H1 (cell line): ENCODE data around the gene PCSK4. TPM values are rescaled to one million over a fixed set of nuclear protein-coding genes. Genes with fewer than 3 reads are reported as not detected.

Source experiments
- BRCA1 ChIP-seq: IDR thresholded peaks from 2 replicates; pipeline ENCODE4 v1.6.1; 2012; ENCODE audit warnings: low read depth, low read length, improper control_type of control experiment
- EZH2 ChIP-seq: fragments of 200-600 bp; sonication (generic); IDR thresholded peaks from 2 replicates; pipeline ENCODE4 v1.7.1; 2012; ENCODE audit warnings: low read depth, mild to moderate bottlenecking, moderate library complexity, low read length, inconsistent platforms; ENCODE audit not compliant: severe bottlenecking
- HDAC2 ChIP-seq, 2 experiments: fragments of 300-600 bp in 1 of 2; sonication (generic) in 1 of 2; IDR thresholded peaks; 2 replicates each; pipeline ENCODE4 v1.6.1; 2011 to 2012; ENCODE audit warnings: low read depth in 2 of 2, low read length in 2 of 2, mild to moderate bottlenecking in 2 of 2, moderate library complexity in 2 of 2, borderline replicate concordance in 1 of 2, inconsistent platforms in 1 of 2
- KDM4A ChIP-seq: IDR thresholded peaks from one replicate; pipeline ENCODE4 v1.7.1; 2012; ENCODE audit warnings: low read depth, mild to moderate bottlenecking, moderate library complexity, low read length, inconsistent platforms; ENCODE audit not compliant: severe bottlenecking
- KDM5A ChIP-seq: fragments of 200-600 bp; IDR thresholded peaks from 2 replicates; pipeline ENCODE4 v1.7.1; 2012; ENCODE audit warnings: mild to moderate bottlenecking, low read length, inconsistent platforms, mixed read lengths
- POLR2A ChIP-seq, 2 experiments: IDR thresholded peaks; 1 replicate in 1 of 2; 2 replicates in 1 of 2; pipeline ENCODE4 v1.6.1; 2011; ENCODE audit warnings: low read depth in 2 of 2, low read length in 2 of 2, mild to moderate bottlenecking in 2 of 2; ENCODE audit errors: control extremely low read depth in 1 of 2
- POU5F1 ChIP-seq: IDR thresholded peaks from 2 replicates; pipeline ENCODE4 v1.6.1; 2011; ENCODE audit warnings: low read depth, mild to moderate bottlenecking, low read length, moderate library complexity
- RBBP5 ChIP-seq: IDR thresholded peaks from 2 replicates; pipeline ENCODE4 v1.7.1; 2012; ENCODE audit warnings: low read depth, mild to moderate bottlenecking, inconsistent platforms, low read length, moderate library complexity, borderline replicate concordance
- RFX5 ChIP-seq: IDR thresholded peaks from 2 replicates; pipeline ENCODE4 v1.6.1; 2011; ENCODE audit warnings: low read depth, low read length, improper control_type of control experiment, borderline replicate concordance
- SIN3A ChIP-seq, 2 experiments: IDR thresholded peaks in 1 of 2; conservative IDR thresholded peaks in 1 of 2; 2 replicates each; pipeline ENCODE4 v1.6.1; 2011 to 2012; ENCODE audit warnings: low read length in 2 of 2, improper control_type of control experiment in 1 of 2, low read depth in 1 of 2, mild to moderate bottlenecking in 1 of 2
- SRF ChIP-seq: IDR thresholded peaks from 2 replicates; pipeline ENCODE4 v1.6.1; 2011; ENCODE audit warnings: mild to moderate bottlenecking, low read depth, low read length, moderate library complexity
- TAF7 ChIP-seq: optimal IDR thresholded peaks from 2 replicates; pipeline ENCODE3; 2011; ENCODE audit warnings: low read depth, mild to moderate bottlenecking, inconsistent platforms, low read length, moderate library complexity, borderline replicate concordance
- USF2 ChIP-seq: IDR thresholded peaks from 2 replicates; pipeline ENCODE4 v1.6.1; 2011; ENCODE audit warnings: low read length, improper control_type of control experiment
- polyA plus RNA-seq, 7 experiments: library from polyadenylated mRNA; depleted of rRNA in 3 of 7; stranded (reverse) in 5 of 7; unstranded in 2 of 7; fragments of >200 nt in 5 of 7; fragments of 200-250 nt in 2 of 7; gene quantifications; 1 replicate in 5 of 7; 2 replicates in 1 of 7; 4 replicates in 1 of 7; pipeline versions ENCODE4 v1.2.1 to v1.2.3, GENCODE V29; 2011 to 2013; ENCODE audit warnings: missing spikeins in 2 of 7, mixed read lengths in 2 of 7
- total RNA-seq: library from RNA; stranded (reverse); fragmentation: NEBNext Ultra II Directional; extraction: Animal tissue kit (Norgen Biotek cat#: 25700); gene quantifications from 2 replicates; pipeline ENCODE4 v1.2.1, GENCODE V29; 2021

The PCSK4 gene
- total and polyA plus RNA-seq, 2 of the 8 experiments (the other 6 are each of a cell fraction or from before 2014, with no cell fraction given), result 9.8 to 10.7 TPM

- TF ChIP-seq RBBP5 (no peak), EZH2 (no peak), RFX5 (no peak), POLR2A (IDR thresholded peaks at IDR 0.05; ENCODE audit: control extremely low read depth in 1 of 2, low read depth in 2 of 2, low read length in 2 of 2) (no peak), SRF (no peak), POU5F1 (no peak), BRCA1 (no peak), USF2 (no peak), KDM4A (peak; percentile 29), TAF7 (no peak), KDM5A (no peak), SIN3A (conservative IDR thresholded peaks at IDR 0.05 in 1 of 2, IDR thresholded peaks at IDR 0.05 in 1 of 2; ENCODE audit: low read depth in 1 of 2, low read length in 2 of 2) (no peak), HDAC2 (IDR thresholded peaks at IDR 0.05; ENCODE audit: borderline replicate concordance in 1 of 2, low read depth in 2 of 2, low read length in 2 of 2) (no peak)
Measured at GRCh38 chr19:1455336-1456120, 34.6 kb downstream of the PCSK4 start (continued).
